H1 (cell line): Measurements from ENCODE around the gene SAG. TPM values are rescaled to one million over a fixed set of nuclear protein-coding genes. Genes with fewer than 3 reads are reported as not detected.

Experiments used
- CTCF ChIA-PET: fragments of 300-600 bp; sonication (Branson Sonifier 250); formaldehyde crosslinking; loops from one replicate; lab custom pipeline; 2021; ENCODE audit not compliant: partially characterized antibody; lab: Charles Lee
- POLR2A ChIA-PET: fragments of 300-600 bp; sonication (Branson Sonifier 250); formaldehyde crosslinking; loops from one replicate; lab custom pipeline; 2021; ENCODE audit warnings: inconsistent platforms; ENCODE audit not compliant: partially characterized antibody; lab: Charles Lee
- DNase-seq, 2 experiments: peaks; one replicate each; pipeline versions ENCODE4 v3.0.0 to v3.0.0-alpha.2; 2010 to 2022; ENCODE audit warnings: low spot score in 2 of 2, low read depth in 1 of 2, mixed read lengths in 1 of 2
- FAIRE-seq: peaks from 2 replicates; lab custom pipeline; 2011; peaks lifted over from hg19 to GRCh38; lab: Jason Lieb, UNC
- H2AFZ ChIP-seq: 2 replicates; pipeline ENCODE4 v1.8.1; 2012; ENCODE audit warnings: low read length, inconsistent platforms
- H2AK5ac ChIP-seq: 2 replicates; pipeline ENCODE4 v1.6.1; 2013; ENCODE audit warnings: low read depth, low read length
- H2BK120ac ChIP-seq: replicated peaks from 2 replicates; pipeline ENCODE3; 2013; ENCODE audit warnings: low read depth, low read length, inconsistent platforms
- H2BK12ac ChIP-seq: 2 replicates; pipeline ENCODE4 v1.6.1; 2013; ENCODE audit warnings: low read depth, low read length
- H2BK15ac ChIP-seq: 2 replicates; pipeline ENCODE4 v1.6.1; 2013; ENCODE audit warnings: low read length
- H2BK20ac ChIP-seq: 2 replicates; pipeline ENCODE4 v1.6.1; 2013; ENCODE audit warnings: low read length
- H2BK5ac ChIP-seq: 2 replicates; pipeline ENCODE4 v1.6.1; 2013; ENCODE audit warnings: low read depth, low read length
- H3K14ac ChIP-seq: 2 replicates; pipeline ENCODE4 v1.6.1; 2013; ENCODE audit warnings: inconsistent platforms; ENCODE audit not compliant: insufficient read length
- H3K18ac ChIP-seq: 2 replicates; pipeline ENCODE4 v1.6.1; 2013; ENCODE audit warnings: low read length; ENCODE audit errors: extremely low read depth
- H3K23ac ChIP-seq: 2 replicates; pipeline ENCODE4 v1.6.1; 2013; ENCODE audit warnings: inconsistent platforms; ENCODE audit not compliant: insufficient read length
- H3K23me2 ChIP-seq: 2 replicates; pipeline ENCODE4 v1.6.1; 2013; ENCODE audit warnings: low read depth, low read length
- H3K27ac ChIP-seq: 2 replicates; pipeline ENCODE4 v1.6.1; 2011; ENCODE audit warnings: low read depth, low read length, inconsistent platforms
- H3K27me3 ChIP-seq, 4 experiments: replicated peaks in 1 of 4; 1 replicate in 1 of 4; 2 replicates in 3 of 4; pipeline versions ENCODE4 v1.6.1 to v1.8.1; 2011 to 2013; ENCODE audit warnings: low read length in 3 of 4, mild to moderate bottlenecking in 3 of 4, inconsistent platforms in 2 of 4, mixed read lengths in 2 of 4, moderate library complexity in 1 of 4; ENCODE audit not compliant: control insufficient read depth in 3 of 4, insufficient read depth in 3 of 4; ENCODE audit errors: extremely low read depth in 1 of 4
- H3K36me3 ChIP-seq, 4 experiments: 2 replicates each; pipeline versions ENCODE4 v1.6.1 to v1.8.1; 2011 to 2013; ENCODE audit warnings: mild to moderate bottlenecking in 4 of 4, low read length in 3 of 4, moderate library complexity in 2 of 4, control low read depth in 1 of 4, inconsistent platforms in 1 of 4; ENCODE audit not compliant: insufficient read depth in 4 of 4, control insufficient read depth in 2 of 4
- H3K4ac ChIP-seq: replicated peaks from 2 replicates; pipeline ENCODE3; 2013; ENCODE audit warnings: low read length, low read depth, mixed read lengths, inconsistent platforms; ENCODE audit not compliant: insufficient read length
- H3K4me1 ChIP-seq, 4 experiments: replicated peaks in 1 of 4; 1 replicate in 1 of 4; 2 replicates in 3 of 4; pipeline versions ENCODE4 v1.6.1 to v1.8.1; 2011 to 2013; ENCODE audit warnings: low read length in 3 of 4, inconsistent platforms in 2 of 4, mixed read lengths in 1 of 4; ENCODE audit not compliant: insufficient read depth in 4 of 4, control insufficient read depth in 3 of 4
- H3K4me2 ChIP-seq, 2 experiments: 2 replicates each; pipeline versions ENCODE4 v1.6.1 to v1.8.1; 2011 to 2013; ENCODE audit warnings: low read depth in 2 of 2, low read length in 2 of 2, control low read depth in 1 of 2, inconsistent platforms in 1 of 2, mild to moderate bottlenecking in 1 of 2; ENCODE audit not compliant: insufficient read depth in 1 of 2
- H3K4me3 ChIP-seq, 4 experiments: fragments of 200-600, 300-600 bp in 1 of 4; sonication (generic), shearing (Covaris generic), sonication (Bioruptor Twin) in 1 of 4; 2 replicates each; pipeline versions ENCODE4 v1.5.1 to v1.8.1; 2011 to 2016; ENCODE audit warnings: low read length in 4 of 4, low read depth in 3 of 4, control low read depth in 2 of 4, inconsistent platforms in 2 of 4, mild to moderate bottlenecking in 2 of 4, mixed read lengths in 1 of 4, moderate library complexity in 1 of 4; ENCODE audit not compliant: insufficient read depth in 2 of 4; ENCODE audit errors: extremely low read depth in 1 of 4
- H3K56ac ChIP-seq: replicated peaks from 2 replicates; pipeline ENCODE3; 2013; ENCODE audit warnings: low read depth, mild to moderate bottlenecking, mixed read lengths, low read length, inconsistent platforms; ENCODE audit not compliant: insufficient read length
- H3K79me1 ChIP-seq: 2 replicates; pipeline ENCODE4 v1.6.1; 2013; ENCODE audit warnings: low read depth, low read length, control low read depth
- H3K79me2 ChIP-seq, 2 experiments: 2 replicates each; pipeline versions ENCODE4 v1.6.1 to v1.8.1; 2012 to 2013; ENCODE audit warnings: low read length in 2 of 2, mild to moderate bottlenecking in 2 of 2, inconsistent platforms in 1 of 2; ENCODE audit not compliant: insufficient read depth in 2 of 2, control insufficient read depth in 1 of 2
- H3K9ac ChIP-seq, 4 experiments: replicated peaks in 1 of 4; 1 replicate in 1 of 4; 2 replicates in 3 of 4; pipeline versions ENCODE4 v1.6.1 to v1.8.1; 2011 to 2013; ENCODE audit warnings: low read depth in 3 of 4, low read length in 3 of 4, control low read depth in 2 of 4, mild to moderate bottlenecking in 2 of 4, moderate library complexity in 2 of 4, inconsistent platforms in 1 of 4; ENCODE audit errors: extremely low read depth in 1 of 4
- H3K9me3 ChIP-seq, 2 experiments: 2 replicates each; pipeline versions ENCODE4 v1.6.1 to v1.8.1; 2012 to 2013; ENCODE audit warnings: mild to moderate bottlenecking in 2 of 2, moderate library complexity in 2 of 2, control low read depth in 1 of 2, inconsistent platforms in 1 of 2, low read depth in 1 of 2, low read length in 1 of 2, mixed read lengths in 1 of 2; ENCODE audit not compliant: insufficient read depth in 2 of 2
- H4K20me1 ChIP-seq, 2 experiments: replicated peaks in 1 of 2; 2 replicates each; pipeline versions ENCODE3 to v1.8.1; 2011 to 2013; ENCODE audit warnings: inconsistent platforms in 2 of 2, low read length in 2 of 2, mild to moderate bottlenecking in 1 of 2; ENCODE audit not compliant: insufficient read depth in 2 of 2, control insufficient read depth in 1 of 2
- H4K5ac ChIP-seq: 2 replicates; pipeline ENCODE4 v1.6.1; 2013; ENCODE audit warnings: low read length, low read depth, mixed read lengths, inconsistent platforms; ENCODE audit not compliant: insufficient read length
- H4K8ac ChIP-seq: 2 replicates; pipeline ENCODE4 v1.8.0; 2013; ENCODE audit warnings: mild to moderate bottlenecking, moderate library complexity, low read length, inconsistent platforms; ENCODE audit not compliant: insufficient read depth; ENCODE audit errors: extremely low read depth
- H4K91ac ChIP-seq: replicated peaks from 2 replicates; pipeline ENCODE3; 2013; ENCODE audit warnings: low read length, mixed read lengths, inconsistent platforms; ENCODE audit not compliant: insufficient read length
- ATF2 ChIP-seq: IDR thresholded peaks from 2 replicates; pipeline ENCODE4 v1.6.1; 2012; ENCODE audit warnings: low read length, inconsistent platforms
- CTBP2 ChIP-seq: IDR thresholded peaks from 2 replicates; pipeline ENCODE4 v1.7.0; 2011; ENCODE audit warnings: borderline replicate concordance, mild to moderate bottlenecking, moderate library complexity, mixed read lengths, low read length; ENCODE audit not compliant: insufficient read depth, insufficient read length
- EGR1 ChIP-seq: IDR thresholded peaks from 2 replicates; pipeline ENCODE4 v1.6.1; 2011; ENCODE audit warnings: low read depth, low read length, borderline replicate concordance
- KDM5A ChIP-seq: fragments of 200-600 bp; IDR thresholded peaks from 2 replicates; pipeline ENCODE4 v1.7.1; 2012; ENCODE audit warnings: mild to moderate bottlenecking, low read length, inconsistent platforms, mixed read lengths
- MAFK ChIP-seq: IDR thresholded peaks from 2 replicates; pipeline ENCODE4 v1.6.1; 2012; ENCODE audit warnings: low read depth, mild to moderate bottlenecking, improper control_type of control experiment, low read length
- RFX5 ChIP-seq: IDR thresholded peaks from 2 replicates; pipeline ENCODE4 v1.6.1; 2011; ENCODE audit warnings: low read depth, low read length, improper control_type of control experiment, borderline replicate concordance
- SIN3A ChIP-seq, 2 experiments: IDR thresholded peaks in 1 of 2; conservative IDR thresholded peaks in 1 of 2; 2 replicates each; pipeline ENCODE4 v1.6.1; 2011 to 2012; ENCODE audit warnings: low read length in 2 of 2, improper control_type of control experiment in 1 of 2, low read depth in 1 of 2, mild to moderate bottlenecking in 1 of 2
- WGBS, 2 experiments: shearing (Covaris generic) in 1 of 2; methylation state at CpG; one replicate each; pipeline versions ENCODE4 v1.1.6 to v1.1.7; 2013 to 2015; ENCODE audit warnings: low lambda C conversion rate in 2 of 2, mixed read lengths in 2 of 2, inconsistent platforms in 1 of 2, low coverage in 1 of 2, missing lambda C conversion rate in 1 of 2; ENCODE audit not compliant: insufficient replicate concordance in 2 of 2, insufficient coverage in 1 of 2, insufficient read length in 1 of 2; ENCODE audit errors: extremely low coverage in 1 of 2, missing lambda C conversion rate in 1 of 2; 5-methylcytosine and 5-hydroxymethylcytosine counted together
- polyA plus RNA-seq, 7 experiments: library from polyadenylated mRNA; depleted of rRNA in 3 of 7; stranded (reverse) in 5 of 7; unstranded in 2 of 7; fragments of >200 nt in 5 of 7; fragments of 200-250 nt in 2 of 7; gene quantifications; 1 replicate in 5 of 7; 2 replicates in 1 of 7; 4 replicates in 1 of 7; pipeline versions ENCODE4 v1.2.1 to v1.2.3, GENCODE V29; 2011 to 2013; ENCODE audit warnings: missing spikeins in 2 of 7, mixed read lengths in 2 of 7
- total RNA-seq: library from RNA; stranded (reverse); fragmentation: NEBNext Ultra II Directional; extraction: Animal tissue kit (Norgen Biotek cat#: 25700); gene quantifications from 2 replicates; pipeline ENCODE4 v1.2.1, GENCODE V29; 2021

SAG gene
- total and polyA plus RNA-seq, 2 of the 8 experiments (the other 6 are each of a cell fraction or from before 2014, with no cell fraction given): not detected

GRCh38 chr2:233353101-233353768, 45.6 kb downstream of the SAG start:
- Histone ChIP-seq H3K23me2 (peaks cover 11% of the 10 kb centered on the region), H3K4me2 (peak overlapping the region; percentile 83 to 98), H2BK12ac (no peak overlapping the region; the same call in 1 of the 2 replicates), H3K79me2 (peaks cover 0 to 17% of the 10 kb centered on the region in 2 experiments; a peak in 2 of 4 replicates), H2BK20ac (no peak overlapping the region), H2BK15ac (no peak overlapping the region), H3K4me3 (peak overlapping the region in 3 of 4 experiments; percentile 41 to 81 (median 61); a peak in 4 of 8 replicates), H3K14ac (no peak overlapping the region), H4K91ac (no peak overlapping the region), H2BK5ac (no peak overlapping the region), H3K4ac (no peak overlapping the region), H3K23ac (no peak overlapping the region), H4K20me1 (peaks cover 8 to 11% of the 10 kb centered on the region in 2 experiments), H3K27me3 (peaks cover 0 to 28% (median 15%) of the 10 kb centered on the region in 4 experiments; a peak in 5 of 7 replicates), H3K9me3 (peaks cover 0 to 7% of the 10 kb centered on the region in 2 experiments; a peak in 1 of 4 replicates), H2AFZ (peak overlapping the region; percentile 99), H3K36me3 (no peaks in the 10 kb centered on the region), H3K27ac (no peak overlapping the region), H4K8ac (no peak overlapping the region), H3K4me1 (peaks cover 0 to 5% (median 4%) of the 10 kb centered on the region in 4 experiments; a peak in 4 of 7 replicates), H4K5ac (no peak overlapping the region), H2BK120ac (no peak overlapping the region), H3K79me1 (peaks cover 3% of the 10 kb centered on the region; the same call in 1 of the 2 replicates), H3K56ac (no peak overlapping the region), H3K18ac (no peak overlapping the region), H3K9ac (no peak overlapping the region), H2AK5ac (peak overlapping the region; percentile 26; the same call in 1 of the 2 replicates)
- WGBS, 2 experiments: 77% methylated on average over 22 of the region's 22 CpGs; no CpG with 5 or more reads in 1 of the 2 experiments
- CTCF ChIA-PET: interaction anchor here (0.7 to 1.9 kb wide), 13 partner anchors 9 to 91 kb away, joined by 3 to 8 read pairs (median 4); no protein-coding TSS in a partner anchor
- POLR2A ChIA-PET: no interaction called here
- no peak for DNase-seq
- no peak for FAIRE-seq
- TF ChIP-seq MAFK (no peak), ATF2 (no peak), KDM5A (no peak), RFX5 (no peak), EGR1 (no peak), CTBP2 (no peak), SIN3A (conservative IDR thresholded peaks at IDR 0.05 in 1 of 2, IDR thresholded peaks at IDR 0.05 in 1 of 2; ENCODE audit: low read depth in 1 of 2, low read length in 2 of 2) (no peak)
